Measurements from ENCODE around the gene EYS.

EYS gene

DNA sequence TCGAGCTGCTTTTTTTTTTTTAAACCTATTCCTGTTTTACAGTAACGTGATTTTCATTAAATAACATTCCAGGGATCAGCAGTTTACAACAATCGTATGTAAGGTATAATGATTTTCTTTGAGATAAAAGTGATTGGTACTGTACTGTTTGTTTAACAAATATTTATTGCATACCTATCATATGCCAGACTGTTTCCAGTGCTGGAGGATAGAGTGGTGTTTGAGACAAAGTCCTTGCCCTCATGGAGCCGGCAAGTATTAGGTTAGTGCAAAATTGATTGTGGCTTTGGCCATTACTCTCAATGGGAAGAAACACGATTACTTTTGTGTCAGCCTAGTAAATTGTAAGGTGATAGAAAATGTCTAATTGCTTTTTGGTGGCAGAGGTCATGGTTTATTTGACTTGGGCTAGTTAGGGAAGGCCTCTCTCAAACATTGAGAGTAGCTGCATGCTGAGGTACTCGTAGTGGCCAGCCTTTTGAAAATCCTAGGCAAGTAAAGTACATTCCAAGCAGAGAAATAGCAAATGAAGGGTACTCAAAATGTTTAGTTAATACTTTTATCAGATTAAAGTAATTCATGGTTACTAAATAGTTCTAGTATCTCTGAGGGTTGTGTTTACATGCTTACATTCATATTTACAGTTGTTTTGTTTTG, 2035.8 kb downstream of the EYS start:
- H3K36me3 ChIP-seq (ENCODE audit: control insufficient read depth in 2 of 2, insufficient read depth in 2 of 2, low read length in 2 of 2): no peaks in the 10 kb centered on the region
- H3K9me3 ChIP-seq (ENCODE audit: control insufficient read depth in 2 of 2, low read length in 2 of 2): no peaks in the 10 kb centered on the region
- H3K27me3 ChIP-seq (ENCODE audit: control insufficient read depth in 2 of 2, insufficient read depth in 2 of 2, low read length in 2 of 2): no peaks in the 10 kb centered on the region
- H3K9ac ChIP-seq (ENCODE audit: low read depth in 1 of 2, low read length in 2 of 2): no peak overlapping the region
- no peak overlapping the region for H3K4me3 ChIP-seq (ENCODE audit: low read length in 2 of 2)
- H3K4me1 ChIP-seq (ENCODE audit: control insufficient read depth in 2 of 2, insufficient read depth in 2 of 2, low read length in 2 of 2): peaks cover 4 to 22% of the 10 kb centered on the region in 2 donors
- H3K27ac ChIP-seq (ENCODE audit: low read depth in 2 of 2, low read length in 2 of 2): no peak overlapping the region
